Bronchial epithelial cell (primary cell): ENCODE results near the gene MAP2K3. TPM values are rescaled to one million over a fixed set of nuclear protein-coding genes. Genes with fewer than 3 reads are reported as not detected.

Experiments used
- DNase-seq: peaks from one replicate; pipeline ENCODE4 v3.0.0-alpha.2; 2010; ENCODE audit warnings: low read depth
- FAIRE-seq: peaks from 2 replicates; lab custom pipeline; 2011; peaks lifted over from hg19 to GRCh38; lab: Jason Lieb, UNC
- H3K27me3 ChIP-seq: 2 replicates; pipeline ENCODE4 v1.5.1; 2011; ENCODE audit warnings: low read length; ENCODE audit not compliant: control insufficient read depth, insufficient read depth
- H3K36me3 ChIP-seq: 2 replicates; pipeline ENCODE4 v1.5.1; 2011; ENCODE audit warnings: low read length; ENCODE audit not compliant: control insufficient read depth, insufficient read depth
- H3K4me3 ChIP-seq: 2 replicates; pipeline ENCODE4 v1.5.1; 2011; ENCODE audit warnings: mild to moderate bottlenecking, low read depth, low read length, control low read depth
- CTCF ChIP-seq: IDR thresholded peaks from 2 replicates; pipeline ENCODE4 v1.5.1; 2011; ENCODE audit warnings: mild to moderate bottlenecking, moderate library complexity, low read length, control low read depth, inconsistent platforms; ENCODE audit not compliant: insufficient read depth, severe bottlenecking
- total RNA-seq: library from RNA; depleted of rRNA; stranded (reverse); fragments of >200 nt; gene quantifications from 2 replicates; pipeline ENCODE4 v1.2.1, GENCODE V29; 2014

The MAP2K3 gene
- total RNA-seq: 5.3 and 7.7 TPM in 2 replicates

DNA sequence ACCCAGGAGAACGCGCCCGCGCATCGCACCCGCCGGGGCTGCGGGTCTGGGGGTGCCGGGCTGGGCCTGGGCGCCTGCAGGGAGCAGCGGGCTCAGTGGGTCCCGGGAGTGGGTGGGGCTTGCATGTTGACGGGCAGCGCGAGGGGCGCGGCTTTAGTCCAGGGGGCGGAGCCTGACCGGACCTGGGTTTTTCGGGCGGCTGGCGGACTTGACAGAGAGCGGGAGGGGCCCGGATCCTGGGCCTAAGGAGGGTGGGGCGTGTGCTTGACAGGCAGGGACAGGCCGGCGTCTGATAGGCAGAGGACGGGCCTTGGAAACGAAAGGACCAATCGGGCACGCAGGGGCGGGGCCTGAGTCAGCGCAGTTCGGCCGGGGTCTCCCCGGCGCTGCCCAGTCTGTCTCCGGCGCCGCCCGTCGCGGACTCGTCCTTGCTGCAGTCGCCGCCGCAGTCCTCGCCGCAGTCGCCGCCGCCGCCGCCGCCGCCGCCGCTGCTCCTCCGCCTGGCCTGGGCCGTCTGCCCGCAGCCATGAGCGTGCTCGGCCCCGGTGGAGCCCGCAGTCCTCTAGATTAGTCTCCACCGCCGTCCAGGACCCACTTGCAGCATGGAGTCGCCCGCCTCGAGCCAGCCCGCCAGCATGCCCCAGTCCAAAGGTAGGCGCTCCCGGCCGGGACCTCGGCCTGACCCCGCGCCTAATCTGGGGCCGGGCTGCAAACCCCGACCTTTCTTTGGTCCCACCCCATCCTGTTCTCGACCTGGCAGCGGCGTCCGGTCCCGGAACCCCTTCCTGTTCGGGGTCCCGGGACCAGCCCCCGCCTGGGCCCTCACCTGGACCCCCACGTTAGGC, at the start of gene MAP2K3:
Gene MAP2K3 (plus strand): TSS at position 393 of the 845 bp plus-strand sequence. CDS start 210 bp downstream, at position 603.
- DNase-seq: peak; percentile 95
- no peaks in the 10 kb centered on the region for H3K27me3 ChIP-seq
- TF ChIP-seq CTCF: no peak
- FAIRE-seq: no peak
- H3K36me3 ChIP-seq: peaks cover 1% of the 10 kb centered on the region
- H3K4me3 ChIP-seq: peak within 1 kb of the TSS; percentile 68

DNA sequence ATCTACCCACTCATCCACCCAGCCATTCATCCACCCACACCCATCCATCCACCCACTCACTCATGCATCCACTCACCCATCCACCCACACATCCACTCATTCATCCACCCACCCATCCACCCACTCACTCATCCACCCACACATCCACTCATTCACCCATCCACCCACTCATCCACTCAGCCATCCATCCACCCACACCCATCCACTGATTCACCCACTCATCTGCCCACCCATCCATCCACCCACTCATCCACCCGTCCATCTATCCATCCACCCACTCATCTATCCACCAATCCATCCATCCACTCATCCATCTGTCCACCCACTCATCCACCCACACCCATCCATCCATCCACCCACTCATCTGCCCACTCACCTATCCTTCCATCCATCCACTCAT, 48.6 kb upstream of the MAP2K3 start:
- FAIRE-seq: no peak
- no peaks in the 10 kb centered on the region for H3K36me3 ChIP-seq
- H3K4me3 ChIP-seq: no peak overlapping the region
- DNase-seq: no peak
- H3K27me3 ChIP-seq: no peaks in the 10 kb centered on the region
- no peak for TF ChIP-seq CTCF

DNA sequence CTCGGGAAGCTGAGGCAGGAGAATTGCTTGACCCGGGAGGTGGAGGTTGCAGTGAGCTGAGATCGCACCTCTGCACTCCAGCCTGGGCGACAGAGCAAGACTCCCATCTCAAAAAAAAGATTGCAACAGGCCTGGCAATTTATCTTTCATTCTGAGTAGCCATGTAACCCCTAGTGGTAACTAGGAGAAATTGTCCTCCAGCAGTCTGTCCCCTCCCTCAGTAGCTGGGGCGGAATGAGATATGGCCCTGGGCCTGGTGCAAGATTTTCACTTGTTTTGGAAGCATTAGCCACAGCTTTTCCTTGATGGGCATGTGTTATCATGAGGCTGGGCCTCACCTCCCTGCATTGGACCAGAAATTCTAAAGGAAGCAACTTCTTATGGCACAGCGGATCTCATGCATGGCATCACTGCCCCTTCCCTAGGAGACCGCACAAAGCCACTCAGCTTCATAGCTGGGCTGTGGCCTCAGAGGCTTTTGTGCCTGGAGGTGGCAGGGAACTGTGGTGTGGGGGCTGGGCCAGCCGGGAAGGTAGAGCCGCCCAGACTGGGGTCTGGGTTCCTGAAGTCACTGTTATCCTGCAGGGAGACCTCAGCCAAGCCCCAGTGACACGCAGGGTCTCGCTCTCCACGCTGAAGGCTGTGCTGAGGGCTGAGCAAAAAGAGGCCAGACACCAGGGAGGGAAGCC, 44.7 kb upstream of the MAP2K3 start:
- FAIRE-seq (no peak), DNase-seq (peak; percentile 24)
- Histone ChIP-seq H3K27me3 (no peaks in the 10 kb centered on the region), H3K36me3 (no peaks in the 10 kb centered on the region), H3K4me3 (no peak overlapping the region)
- TF ChIP-seq CTCF: peak; percentile 46

DNA sequence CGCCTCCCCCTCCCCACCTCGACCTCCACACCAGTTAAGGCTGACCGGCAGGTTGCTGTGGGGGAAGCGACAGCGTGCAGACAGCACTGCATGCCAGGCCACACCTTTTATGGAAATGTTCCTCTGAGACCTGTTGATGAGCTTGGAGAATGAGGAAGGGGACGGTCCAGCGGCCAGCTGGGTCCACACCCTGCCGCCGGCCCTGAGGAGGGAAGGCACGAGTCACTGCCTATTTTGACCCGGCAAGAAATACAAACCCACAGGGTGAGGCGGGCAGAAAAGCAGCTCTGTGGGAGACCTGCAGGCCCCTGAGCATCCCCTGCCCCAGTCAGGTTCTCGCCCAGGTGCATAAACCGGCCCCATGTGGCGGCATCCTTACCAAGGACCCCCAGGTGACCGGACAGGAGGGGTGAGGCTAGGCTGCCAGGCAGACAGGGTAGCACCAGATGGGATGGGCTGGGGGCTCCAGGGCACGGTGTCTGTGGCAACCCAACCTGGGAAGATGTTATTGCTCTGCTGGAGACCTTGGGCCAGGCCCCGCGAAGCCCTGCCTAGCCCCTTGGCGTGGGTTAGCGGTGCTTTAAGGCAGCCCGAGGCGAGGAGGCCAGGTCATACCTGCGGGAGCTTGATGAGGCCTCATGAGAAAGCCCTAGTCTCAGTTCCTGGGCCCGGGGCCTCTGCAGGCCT, 44.0 kb upstream of the MAP2K3 start:
- Histone ChIP-seq H3K36me3 (no peaks in the 10 kb centered on the region), H3K4me3 (no peak overlapping the region), H3K27me3 (no peaks in the 10 kb centered on the region)
- TF ChIP-seq CTCF: no peak
- FAIRE-seq (no peak), DNase-seq (no peak)

GRCh38 chr17:21241564-21241963, 42.9 kb upstream of the MAP2K3 start:
- TF ChIP-seq CTCF: no peak
- FAIRE-seq: no peak
- Histone ChIP-seq H3K4me3 (no peak overlapping the region), H3K27me3 (no peaks in the 10 kb centered on the region), H3K36me3 (no peaks in the 10 kb centered on the region)
- no peak for DNase-seq
